WTC11 (cell line): Measurements from ENCODE around the gene EDAR. TPM values are rescaled to one million over a fixed set of nuclear protein-coding genes. Genes with fewer than 3 reads are reported as not detected.

Experiments
- ATAC-seq: fragments of 200-7000 bp; cut with Tn5 transposase; 2 replicates; pipeline ENCODE4 v1.10.0; 2021; ENCODE audit warnings: mild to moderate bottlenecking, moderate library complexity
- CTCF ChIA-PET: fragments of 300-600 bp; sonication (Branson Sonifier 250); formaldehyde crosslinking; loops from one replicate; lab custom pipeline; 2021; ENCODE audit warnings: antibody characterized with exemption; lab: Charles Lee
- POLR2A ChIA-PET: fragments of 350-600 bp; sonication (Branson Sonifier 250); formaldehyde crosslinking; loops from one replicate; lab custom pipeline; 2021; ENCODE audit warnings: antibody characterized with exemption; lab: Charles Lee
- DNase-seq: peaks from one replicate; pipeline ENCODE4 v3.0.0; 2021; ENCODE audit warnings: low spot score
- H3K27ac Mint-ChIP-seq: 2 replicates; pipeline ENCODE4 v1.8.0; 2021; ENCODE audit warnings: mixed read lengths
- H3K27me3 Mint-ChIP-seq: 2 replicates; pipeline ENCODE4 v1.8.0; 2021; ENCODE audit warnings: low read depth, mild to moderate bottlenecking, moderate library complexity, mixed read lengths
- H3K36me3 Mint-ChIP-seq: 2 replicates; pipeline ENCODE4 v1.8.0; 2021; ENCODE audit warnings: mixed read lengths
- H3K4me1 Mint-ChIP-seq: 2 replicates; pipeline ENCODE4 v1.8.0; 2022; ENCODE audit warnings: mixed read lengths
- H3K4me3 Mint-ChIP-seq: 2 replicates; pipeline ENCODE4 v1.8.0; 2021; ENCODE audit warnings: mild to moderate bottlenecking, moderate library complexity, mixed read lengths
- H3K9me3 Mint-ChIP-seq: 2 replicates; pipeline ENCODE4 v1.8.0; 2021; ENCODE audit warnings: mixed read lengths
- CREM ChIP-seq: sonication (generic); formaldehyde crosslinking; IDR thresholded peaks from 2 replicates; pipeline ENCODE4 v1.8.1; 2022; ENCODE audit warnings: mild to moderate bottlenecking, missing genetic modification reagents, moderate library complexity
- FOXK1 ChIP-seq: sonication (generic); formaldehyde crosslinking; IDR thresholded peaks from 2 replicates; pipeline ENCODE4 v1.8.0; 2022; ENCODE audit warnings: mild to moderate bottlenecking, moderate library complexity, missing genetic modification reagents
- FOXP1 ChIP-seq: sonication (generic); formaldehyde crosslinking; IDR thresholded peaks from 2 replicates; pipeline ENCODE4 v1.8.0; 2022; ENCODE audit warnings: missing genetic modification reagents, mild to moderate bottlenecking, moderate library complexity, borderline replicate concordance
- HMGA2 ChIP-seq: fragments of 250-450 bp; sonication (Bioruptor Pico); IDR thresholded peaks from 2 replicates; pipeline ENCODE4 v1.4.0; 2021; ENCODE audit warnings: mild to moderate bottlenecking, moderate library complexity
- KAT7 ChIP-seq: sonication (generic); formaldehyde crosslinking; IDR thresholded peaks from 2 replicates; pipeline ENCODE4 v1.8.1; 2023; ENCODE audit warnings: missing genetic modification reagents, mild to moderate bottlenecking, borderline replicate concordance
- NFYB ChIP-seq: sonication (generic); formaldehyde crosslinking; conservative IDR thresholded peaks from 2 replicates; pipeline ENCODE4 v1.8.0; 2022; ENCODE audit warnings: low read depth, missing genetic modification reagents
- RELA ChIP-seq: sonication (generic); formaldehyde crosslinking; IDR thresholded peaks from 2 replicates; pipeline ENCODE4 v1.8.1; 2022; ENCODE audit warnings: missing genetic modification reagents, mild to moderate bottlenecking, borderline replicate concordance
- TEAD1 ChIP-seq: sonication (generic); formaldehyde crosslinking; IDR thresholded peaks from 2 replicates; pipeline ENCODE4 v1.8.0; 2022; ENCODE audit warnings: mild to moderate bottlenecking, missing genetic modification reagents
- ZBTB21 ChIP-seq: sonication (generic); formaldehyde crosslinking; IDR thresholded peaks from 2 replicates; pipeline ENCODE4 v1.8.1; 2023; ENCODE audit warnings: mild to moderate bottlenecking, missing genetic modification reagents, borderline replicate concordance
- ZNF416 ChIP-seq: fragments of 250-450 bp; sonication (Bioruptor Pico); IDR thresholded peaks from 2 replicates; pipeline ENCODE4 v1.9.0; 2021; ENCODE audit warnings: mild to moderate bottlenecking, inconsistent platforms
- total RNA-seq: library from RNA; stranded (reverse); gene quantifications from 3 replicates; pipeline ENCODE4 v1.2.3, GENCODE V29; 2021
- TF ChIP-seq, protein P1 (sequence below): sonication (generic); formaldehyde crosslinking; IDR thresholded peaks from 2 replicates; pipeline ENCODE4 v1.8.1; 2022; ENCODE audit warnings: low read depth, missing genetic modification reagents, borderline replicate concordance
- TF ChIP-seq, protein P2 (sequence below): sonication (generic); formaldehyde crosslinking; IDR thresholded peaks from 2 replicates; pipeline ENCODE4 v1.8.1; 2022; ENCODE audit warnings: low read depth, mild to moderate bottlenecking, moderate library complexity, missing genetic modification reagents, borderline replicate concordance
- TF ChIP-seq, protein P3 (sequence below): sonication (generic); formaldehyde crosslinking; IDR thresholded peaks from 2 replicates; pipeline ENCODE4 v1.8.1; 2022; ENCODE audit warnings: missing genetic modification reagents, borderline replicate concordance
- TF ChIP-seq, protein P4 (sequence below): sonication (generic); formaldehyde crosslinking; IDR thresholded peaks from 2 replicates; pipeline ENCODE4 v1.8.1; 2023; ENCODE audit warnings: mild to moderate bottlenecking, missing genetic modification reagents, moderate library complexity
- TF ChIP-seq, protein P5 (sequence below): fragments of 250-450 bp; sonication (Bioruptor Pico); IDR thresholded peaks from 2 replicates; pipeline ENCODE4 v2.1.2; 2022; ENCODE audit warnings: mild to moderate bottlenecking, moderate library complexity
- TF ChIP-seq, protein P6 (sequence below): sonication (generic); formaldehyde crosslinking; IDR thresholded peaks from 2 replicates; pipeline ENCODE4 v1.8.1; 2022; ENCODE audit warnings: mild to moderate bottlenecking, missing genetic modification reagents, moderate library complexity, borderline replicate concordance
- TF ChIP-seq, protein P7 (sequence below): sonication (generic); formaldehyde crosslinking; IDR thresholded peaks from 2 replicates; pipeline ENCODE4 v1.8.0; 2023; ENCODE audit warnings: mild to moderate bottlenecking, missing genetic modification reagents
- TF ChIP-seq, protein P8 (sequence below): sonication (generic); formaldehyde crosslinking; IDR thresholded peaks from 2 replicates; pipeline ENCODE4 v1.8.0; 2022; ENCODE audit warnings: mild to moderate bottlenecking, missing genetic modification reagents

EDAR gene
- total RNA-seq, 1 experiment from 2014 or later: not detected

DNA sequence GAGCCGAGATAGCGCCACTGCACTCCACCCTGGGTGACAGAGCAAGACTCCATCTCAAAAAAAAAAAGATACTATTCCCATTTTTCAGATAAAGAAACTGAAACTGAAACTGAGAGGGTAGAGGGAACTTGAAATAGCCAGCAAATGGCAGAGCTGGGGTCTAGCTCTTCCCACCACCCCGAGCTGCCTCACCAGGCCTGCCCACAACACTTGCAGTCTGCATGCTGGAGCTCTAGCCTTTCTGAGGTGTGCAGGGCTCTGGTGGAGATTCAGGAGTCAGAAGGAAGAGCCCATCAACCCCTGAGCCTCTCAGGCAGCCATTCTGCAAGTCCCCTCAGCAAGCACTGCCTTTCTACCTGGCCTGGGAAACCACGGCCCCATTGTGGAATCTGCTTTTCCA lies 14.3 kb downstream of the EDAR start:
- DNase-seq (no peak), ATAC-seq (no peak)
- no peaks in the 10 kb centered on the region for H3K36me3 Mint-ChIP-seq
- no peak overlapping the region for H3K27ac Mint-ChIP-seq
- H3K27me3 Mint-ChIP-seq: no peaks in the 10 kb centered on the region
- no peak overlapping the region for H3K4me3 Mint-ChIP-seq
- ChIA-PET POLR2A (no interaction called here), CTCF (interaction anchor here (1.0 kb wide), 1 partner anchor 27 kb away, joined by 4 read pairs; no protein-coding TSS in a partner anchor)
- TF ChIP-seq, protein P1, sequence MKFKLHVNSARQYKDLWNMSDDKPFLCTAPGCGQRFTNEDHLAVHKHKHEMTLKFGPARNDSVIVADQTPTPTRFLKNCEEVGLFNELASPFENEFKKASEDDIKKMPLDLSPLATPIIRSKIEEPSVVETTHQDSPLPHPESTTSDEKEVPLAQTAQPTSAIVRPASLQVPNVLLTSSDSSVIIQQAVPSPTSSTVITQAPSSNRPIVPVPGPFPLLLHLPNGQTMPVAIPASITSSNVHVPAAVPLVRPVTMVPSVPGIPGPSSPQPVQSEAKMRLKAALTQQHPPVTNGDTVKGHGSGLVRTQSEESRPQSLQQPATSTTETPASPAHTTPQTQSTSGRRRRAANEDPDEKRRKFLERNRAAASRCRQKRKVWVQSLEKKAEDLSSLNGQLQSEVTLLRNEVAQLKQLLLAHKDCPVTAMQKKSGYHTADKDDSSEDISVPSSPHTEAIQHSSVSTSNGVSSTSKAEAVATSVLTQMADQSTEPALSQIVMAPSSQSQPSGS (CRISPR knock-in tag): no peak
- no peak for TF ChIP-seq CREM (CRISPR knock-in tag)
- TF ChIP-seq, protein P2, sequence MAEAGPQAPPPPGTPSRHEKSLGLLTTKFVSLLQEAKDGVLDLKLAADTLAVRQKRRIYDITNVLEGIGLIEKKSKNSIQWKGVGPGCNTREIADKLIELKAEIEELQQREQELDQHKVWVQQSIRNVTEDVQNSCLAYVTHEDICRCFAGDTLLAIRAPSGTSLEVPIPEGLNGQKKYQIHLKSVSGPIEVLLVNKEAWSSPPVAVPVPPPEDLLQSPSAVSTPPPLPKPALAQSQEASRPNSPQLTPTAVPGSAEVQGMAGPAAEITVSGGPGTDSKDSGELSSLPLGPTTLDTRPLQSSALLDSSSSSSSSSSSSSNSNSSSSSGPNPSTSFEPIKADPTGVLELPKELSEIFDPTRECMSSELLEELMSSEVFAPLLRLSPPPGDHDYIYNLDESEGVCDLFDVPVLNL (CRISPR knock-in tag): no peak
- no peak for TF ChIP-seq KAT7
- no peak for TF ChIP-seq HMGA2
- TF ChIP-seq FOXP1 (CRISPR knock-in tag): no peak
- TF ChIP-seq, protein P3, sequence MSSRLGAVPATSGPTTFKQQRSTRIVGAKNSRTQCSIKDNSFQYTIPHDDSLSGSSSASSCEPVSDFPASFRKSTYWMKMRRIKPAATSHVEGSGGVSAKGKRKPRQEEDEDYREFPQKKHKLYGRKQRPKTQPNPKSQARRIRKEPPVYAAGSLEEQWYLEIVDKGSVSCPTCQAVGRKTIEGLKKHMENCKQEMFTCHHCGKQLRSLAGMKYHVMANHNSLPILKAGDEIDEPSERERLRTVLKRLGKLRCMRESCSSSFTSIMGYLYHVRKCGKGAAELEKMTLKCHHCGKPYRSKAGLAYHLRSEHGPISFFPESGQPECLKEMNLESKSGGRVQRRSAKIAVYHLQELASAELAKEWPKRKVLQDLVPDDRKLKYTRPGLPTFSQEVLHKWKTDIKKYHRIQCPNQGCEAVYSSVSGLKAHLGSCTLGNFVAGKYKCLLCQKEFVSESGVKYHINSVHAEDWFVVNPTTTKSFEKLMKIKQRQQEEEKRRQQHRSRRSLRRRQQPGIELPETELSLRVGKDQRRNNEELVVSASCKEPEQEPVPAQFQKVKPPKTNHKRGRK (CRISPR knock-in tag): no peak
- TF ChIP-seq ZNF416 (CRISPR knock-in tag): no peak
- TF ChIP-seq ZBTB21 (CRISPR knock-in tag): no peak
- H3K4me1 Mint-ChIP-seq: peaks cover 13% of the 10 kb centered on the region
- H3K9me3 Mint-ChIP-seq: no peaks in the 10 kb centered on the region

DNA sequence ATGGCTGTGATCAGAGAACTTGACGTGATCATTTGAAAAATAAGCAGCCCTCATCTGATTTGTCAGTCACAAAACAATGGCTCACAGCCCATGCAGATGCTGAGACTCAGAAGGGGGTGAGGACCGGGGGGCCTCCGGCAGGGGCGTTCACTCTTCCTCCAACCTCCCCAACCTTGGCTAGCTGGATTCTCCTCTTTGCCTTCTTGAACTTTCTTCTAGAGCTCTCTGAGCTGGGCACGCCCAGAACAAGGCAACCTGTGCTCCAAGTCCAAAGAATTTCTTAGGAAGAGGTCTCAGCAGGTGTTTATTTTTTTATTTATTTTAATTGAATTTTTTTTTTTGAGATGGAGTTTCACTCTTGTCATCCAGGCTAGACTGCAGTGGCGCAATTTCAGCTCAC lies 16.4 kb downstream of the EDAR start:
- Mint-ChIP-seq H3K27me3 (no peaks in the 10 kb centered on the region), H3K36me3 (no peaks in the 10 kb centered on the region), H3K9me3 (no peaks in the 10 kb centered on the region), H3K27ac (no peak overlapping the region), H3K4me3 (no peak overlapping the region), H3K4me1 (peaks cover 9% of the 10 kb centered on the region)
- no peak for DNase-seq
- ChIA-PET POLR2A (no interaction called here), CTCF (interaction anchor here (0.8 to 1.3 kb wide), 2 partner anchors 28 to 31 kb away, joined by 5 to 7 read pairs; no protein-coding TSS in a partner anchor)
- no peak for ATAC-seq
- TF ChIP-seq TEAD1 (CRISPR knock-in tag) (no peak), RELA (CRISPR knock-in tag) (no peak), CREM (CRISPR knock-in tag) (no peak), FOXK1 (CRISPR knock-in tag) (no peak), ZBTB21 (CRISPR knock-in tag) (no peak), NFYB (CRISPR knock-in tag) (no peak)
- TF ChIP-seq, protein P4, sequence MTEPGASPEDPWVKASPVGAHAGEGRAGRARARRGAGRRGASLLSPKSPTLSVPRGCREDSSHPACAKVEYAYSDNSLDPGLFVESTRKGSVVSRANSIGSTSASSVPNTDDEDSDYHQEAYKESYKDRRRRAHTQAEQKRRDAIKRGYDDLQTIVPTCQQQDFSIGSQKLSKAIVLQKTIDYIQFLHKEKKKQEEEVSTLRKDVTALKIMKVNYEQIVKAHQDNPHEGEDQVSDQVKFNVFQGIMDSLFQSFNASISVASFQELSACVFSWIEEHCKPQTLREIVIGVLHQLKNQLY (CRISPR knock-in tag): no peak
- TF ChIP-seq, protein P5, sequence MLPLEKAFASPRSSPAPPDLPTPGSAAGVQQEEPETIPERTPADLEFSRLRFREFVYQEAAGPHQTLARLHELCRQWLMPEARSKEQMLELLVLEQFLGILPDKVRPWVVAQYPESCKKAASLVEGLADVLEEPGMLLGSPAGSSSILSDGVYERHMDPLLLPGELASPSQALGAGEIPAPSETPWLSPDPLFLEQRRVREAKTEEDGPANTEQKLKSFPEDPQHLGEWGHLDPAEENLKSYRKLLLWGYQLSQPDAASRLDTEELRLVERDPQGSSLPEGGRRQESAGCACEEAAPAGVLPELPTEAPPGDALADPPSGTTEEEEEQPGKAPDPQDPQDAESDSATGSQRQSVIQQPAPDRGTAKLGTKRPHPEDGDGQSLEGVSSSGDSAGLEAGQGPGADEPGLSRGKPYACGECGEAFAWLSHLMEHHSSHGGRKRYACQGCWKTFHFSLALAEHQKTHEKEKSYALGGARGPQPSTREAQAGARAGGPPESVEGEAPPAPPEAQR (CRISPR knock-in tag): no peak
- TF ChIP-seq, protein P6, sequence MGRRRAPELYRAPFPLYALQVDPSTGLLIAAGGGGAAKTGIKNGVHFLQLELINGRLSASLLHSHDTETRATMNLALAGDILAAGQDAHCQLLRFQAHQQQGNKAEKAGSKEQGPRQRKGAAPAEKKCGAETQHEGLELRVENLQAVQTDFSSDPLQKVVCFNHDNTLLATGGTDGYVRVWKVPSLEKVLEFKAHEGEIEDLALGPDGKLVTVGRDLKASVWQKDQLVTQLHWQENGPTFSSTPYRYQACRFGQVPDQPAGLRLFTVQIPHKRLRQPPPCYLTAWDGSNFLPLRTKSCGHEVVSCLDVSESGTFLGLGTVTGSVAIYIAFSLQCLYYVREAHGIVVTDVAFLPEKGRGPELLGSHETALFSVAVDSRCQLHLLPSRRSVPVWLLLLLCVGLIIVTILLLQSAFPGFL (CRISPR knock-in tag): no peak
- TF ChIP-seq, protein P7, sequence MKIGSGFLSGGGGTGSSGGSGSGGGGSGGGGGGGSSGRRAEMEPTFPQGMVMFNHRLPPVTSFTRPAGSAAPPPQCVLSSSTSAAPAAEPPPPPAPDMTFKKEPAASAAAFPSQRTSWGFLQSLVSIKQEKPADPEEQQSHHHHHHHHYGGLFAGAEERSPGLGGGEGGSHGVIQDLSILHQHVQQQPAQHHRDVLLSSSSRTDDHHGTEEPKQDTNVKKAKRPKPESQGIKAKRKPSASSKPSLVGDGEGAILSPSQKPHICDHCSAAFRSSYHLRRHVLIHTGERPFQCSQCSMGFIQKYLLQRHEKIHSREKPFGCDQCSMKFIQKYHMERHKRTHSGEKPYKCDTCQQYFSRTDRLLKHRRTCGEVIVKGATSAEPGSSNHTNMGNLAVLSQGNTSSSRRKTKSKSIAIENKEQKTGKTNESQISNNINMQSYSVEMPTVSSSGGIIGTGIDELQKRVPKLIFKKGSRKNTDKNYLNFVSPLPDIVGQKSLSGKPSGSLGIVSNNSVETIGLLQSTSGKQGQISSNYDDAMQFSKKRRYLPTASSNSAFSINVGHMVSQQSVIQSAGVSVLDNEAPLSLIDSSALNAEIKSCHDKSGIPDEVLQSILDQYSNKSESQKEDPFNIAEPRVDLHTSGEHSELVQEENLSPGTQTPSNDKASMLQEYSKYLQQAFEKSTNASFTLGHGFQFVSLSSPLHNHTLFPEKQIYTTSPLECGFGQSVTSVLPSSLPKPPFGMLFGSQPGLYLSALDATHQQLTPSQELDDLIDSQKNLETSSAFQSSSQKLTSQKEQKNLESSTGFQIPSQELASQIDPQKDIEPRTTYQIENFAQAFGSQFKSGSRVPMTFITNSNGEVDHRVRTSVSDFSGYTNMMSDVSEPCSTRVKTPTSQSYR (CRISPR knock-in tag): no peak
- TF ChIP-seq, protein P8, sequence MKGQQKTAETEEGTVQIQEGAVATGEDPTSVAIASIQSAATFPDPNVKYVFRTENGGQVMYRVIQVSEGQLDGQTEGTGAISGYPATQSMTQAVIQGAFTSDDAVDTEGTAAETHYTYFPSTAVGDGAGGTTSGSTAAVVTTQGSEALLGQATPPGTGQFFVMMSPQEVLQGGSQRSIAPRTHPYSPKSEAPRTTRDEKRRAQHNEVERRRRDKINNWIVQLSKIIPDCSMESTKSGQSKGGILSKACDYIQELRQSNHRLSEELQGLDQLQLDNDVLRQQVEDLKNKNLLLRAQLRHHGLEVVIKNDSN (CRISPR knock-in tag): no peak
